GM19468 (cell line): ENCODE data around the gene STBD1.
"Not testable (repeated sequence)": the region's sequence is repeated elsewhere in the genome, so short reads cannot be mapped to it uniquely, and the experiment has no call there.

Experiments used
- ATAC-seq: cut with Tn5 transposase; IDR thresholded peaks from one replicate; pipeline ENCODE4 v1.9.1; 2021; ENCODE audit warnings: mild to moderate bottlenecking, moderate library complexity, moderate number of reproducible peaks; ENCODE audit not compliant: unreplicated experiment; ENCODE audit errors: extremely low read depth

STBD1 gene

DNA sequence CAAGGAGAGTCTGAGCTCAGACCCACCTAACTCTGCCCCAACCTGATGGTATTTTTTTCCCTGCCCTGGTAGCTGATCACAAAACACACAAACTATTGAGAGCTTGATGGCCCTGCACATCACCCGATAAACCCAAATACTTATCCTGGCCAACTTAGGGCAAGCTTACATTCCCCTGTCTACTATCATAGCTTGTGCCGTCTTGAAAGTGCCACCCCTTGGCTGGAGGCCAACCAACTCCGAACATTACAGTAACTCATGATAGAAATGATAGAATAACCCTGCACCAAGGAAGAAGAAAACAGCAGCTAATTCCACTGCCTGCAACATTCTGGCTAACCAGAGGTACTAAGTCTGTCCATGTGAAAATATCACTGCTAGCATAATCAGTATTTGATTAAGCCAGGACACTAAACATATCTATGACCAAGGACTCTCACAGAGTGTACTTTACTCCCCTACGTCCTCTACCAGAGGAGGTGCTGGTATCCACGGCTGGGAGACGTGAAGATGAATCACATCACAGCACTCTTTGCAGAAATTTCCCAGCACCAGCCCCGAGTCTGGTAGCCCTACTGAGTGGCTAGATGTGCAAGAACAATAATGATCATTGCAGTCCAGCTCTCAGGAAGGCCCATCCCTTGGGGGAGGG, 8.9 kb downstream of the STBD1 start:
- ATAC-seq, result no peak

DNA sequence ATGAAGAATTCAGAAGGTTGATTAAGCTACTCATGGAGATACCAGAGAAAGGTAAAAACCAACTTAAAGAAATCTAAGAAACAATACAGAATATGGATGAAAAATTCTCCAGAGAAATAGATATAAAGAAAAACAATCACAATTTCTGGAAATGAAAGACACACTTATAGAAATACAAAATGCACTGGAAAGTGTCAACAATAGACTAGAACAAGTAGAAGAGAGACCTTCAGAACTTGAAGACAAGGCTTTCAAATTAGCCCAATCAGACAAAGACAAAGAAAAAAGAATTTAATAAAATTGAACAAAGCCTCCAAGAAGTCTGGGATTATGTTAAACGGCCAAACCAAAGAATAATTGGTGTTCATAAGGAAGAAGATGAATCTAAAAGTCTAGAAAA, 9.6 kb downstream of the STBD1 start:
- ATAC-seq, result no peak

- ATAC-seq, result no peak
Measured at GRCh38 chr4:76322236-76322635, 15.7 kb downstream of the STBD1 start.

GRCh38 chr4:76325072-76325471, 18.5 kb downstream of the STBD1 start:
- ATAC-seq, result no peak

- no peak for ATAC-seq
Measured at GRCh38 chr4:76326515-76326914, 20.0 kb downstream of the STBD1 start.

GRCh38 chr4:76334885-76335284, 28.4 kb downstream of the STBD1 start:
- ATAC-seq, result no peak

GRCh38 chr4:76339364-76339763, 32.8 kb downstream of the STBD1 start:
- no peak for ATAC-seq

DNA sequence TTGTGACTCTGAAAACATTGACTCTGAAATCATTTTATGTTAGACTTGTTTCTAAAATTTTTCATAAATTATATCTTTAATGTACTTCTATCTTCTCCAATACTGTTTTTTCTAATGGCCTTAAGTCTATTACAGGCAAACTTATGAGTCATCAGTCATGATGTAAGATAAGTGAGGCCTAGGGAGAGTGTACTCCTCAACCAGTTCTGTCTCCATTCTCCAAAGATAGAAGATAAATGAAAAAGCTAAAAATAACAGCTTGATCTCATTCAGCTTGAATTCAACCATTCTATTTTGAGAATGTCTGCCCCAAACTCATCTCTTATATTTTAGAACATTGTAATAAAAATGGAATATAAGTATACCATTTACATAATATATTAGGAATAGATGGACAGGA, 34.5 kb downstream of the STBD1 start:
- no peak for ATAC-seq

DNA sequence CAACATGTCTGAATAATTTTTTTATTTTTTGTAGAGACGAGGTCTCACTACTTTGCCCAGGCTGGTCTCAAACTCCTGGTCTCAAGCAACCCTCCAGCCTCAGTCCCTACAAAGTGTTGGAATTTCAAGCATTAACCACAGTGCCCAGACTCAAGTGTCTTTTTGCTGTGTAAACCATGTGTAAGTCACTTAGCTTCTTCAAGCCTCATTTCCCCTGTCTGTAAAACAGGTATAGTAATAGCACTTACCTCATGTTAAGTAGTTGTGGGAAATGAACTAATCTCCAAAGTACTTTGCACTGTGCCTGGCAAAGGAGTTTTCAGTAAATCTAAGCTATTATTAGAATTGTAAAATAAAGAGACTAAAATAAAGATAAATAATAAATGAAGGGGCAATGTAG, 35.7 kb downstream of the STBD1 start:
- no peak for ATAC-seq

DNA sequence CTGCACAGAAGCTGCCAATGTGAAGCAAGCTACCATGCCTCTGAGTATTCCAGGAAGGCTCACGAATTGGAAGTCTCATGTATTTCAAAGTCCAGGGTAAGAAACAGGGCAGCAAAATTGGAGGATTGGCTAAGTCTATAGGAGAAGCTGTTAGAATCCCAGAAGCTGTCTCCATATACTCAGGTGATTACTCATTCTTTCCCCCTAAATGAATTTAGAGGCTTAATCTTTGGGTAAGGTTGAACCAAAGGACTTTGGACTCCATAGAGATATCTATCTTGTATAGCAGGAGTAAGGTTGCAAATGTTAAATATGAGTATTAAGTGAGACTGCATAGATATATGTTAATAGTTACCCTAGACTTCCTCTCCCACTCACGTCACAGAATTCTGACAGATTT, 36.3 kb downstream of the STBD1 start:
- ATAC-seq, result no peak

- no peak for ATAC-seq
Measured at GRCh38 chr4:76354517-76355473, 48.3 kb downstream of the STBD1 start.

DNA sequence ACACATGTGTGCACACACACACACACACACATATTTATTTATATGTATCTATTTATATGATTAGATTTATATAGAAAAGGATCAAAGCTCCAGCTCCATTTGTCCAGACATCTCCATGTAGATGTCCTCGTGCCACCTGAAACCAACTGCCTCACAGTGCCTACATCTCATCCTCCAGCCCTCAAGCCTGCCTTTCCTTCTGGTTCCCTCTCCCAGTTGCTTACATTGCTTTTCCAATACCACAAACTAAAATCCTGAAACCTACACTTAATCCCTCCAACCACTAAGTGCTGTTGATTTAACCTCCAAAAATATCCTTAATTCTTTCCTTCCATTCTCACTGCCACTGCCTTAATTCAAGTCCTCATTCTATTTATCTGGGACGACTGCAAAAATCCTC, 51.4 kb downstream of the STBD1 start:
- ATAC-seq, result no peak

GRCh38 chr4:76359881-76360466, 53.4 kb downstream of the STBD1 start:
- ATAC-seq, result not testable (repeated sequence)
